GM10248 (cell line): ENCODE measurements around the gene GGACT.

ENCODE experiments used
- CTCF ChIA-PET: fragments of 300-600 bp; sonication (Branson Sonifier 250); formaldehyde crosslinking; extraction: SDS; loops from one replicate; lab custom pipeline; 2021; ENCODE audit warnings: antibody characterized with exemption; lab: Yijun Ruan, JAX
- POLR2A ChIA-PET: fragments of 350-650 bp; sonication (Branson Sonifier 250); formaldehyde crosslinking; extraction: SDS; loops from one replicate; lab custom pipeline; 2020; ENCODE audit warnings: antibody characterized with exemption; lab: Yijun Ruan, JAX
- DNase-seq: peaks from one replicate; pipeline ENCODE4 v3.0.0; 2012; ENCODE audit errors: extremely low spot score
- CTCF ChIP-seq: IDR thresholded peaks from 2 replicates; pipeline ENCODE4 v1.5.1; 2012; ENCODE audit warnings: mild to moderate bottlenecking, low read depth; ENCODE audit errors: extremely low read depth, missing control alignments, control extremely low read depth

Gene GGACT

GRCh38 chr13:100549316-100549715 lies 39.3 kb downstream of the GGACT start:
- DNase-seq: no peak
- CTCF ChIA-PET: interaction anchor here (1.8 kb wide), 1 partner anchor 24 kb away, joined by 5 read pairs; no protein-coding TSS in a partner anchor
- POLR2A ChIA-PET: no interaction called here
- TF ChIP-seq CTCF: no peak

GRCh38 chr13:100547791-100548201 lies 40.8 kb downstream of the GGACT start:
- CTCF ChIA-PET: no interaction called here
- POLR2A ChIA-PET: no interaction called here
- DNase-seq: no peak
- TF ChIP-seq CTCF: no peak

GRCh38 chr13:100546713-100547405 lies 41.7 kb downstream of the GGACT start:
- CTCF ChIA-PET: interaction anchor here (2.0 kb wide), 1 partner anchor 26 kb away, joined by 6 read pairs; no protein-coding TSS in a partner anchor
- POLR2A ChIA-PET: no interaction called here
- no peak for TF ChIP-seq CTCF
- no peak for DNase-seq

GRCh38 chr13:100545684-100546061 lies 42.9 kb downstream of the GGACT start:
- no peak for TF ChIP-seq CTCF
- POLR2A ChIA-PET: no interaction called here
- CTCF ChIA-PET: interaction anchor here (2.0 kb wide), 1 partner anchor 27 kb away, joined by 6 read pairs; no protein-coding TSS in a partner anchor
- no peak for DNase-seq

- no peak for TF ChIP-seq CTCF
- ChIA-PET POLR2A (no interaction called here), CTCF (interaction anchor here (2.0 kb wide), 1 partner anchor 27 kb away, joined by 6 read pairs; no protein-coding TSS in a partner anchor)
- DNase-seq: no peak
These were observed 43.5 kb downstream of the GGACT start for GRCh38 chr13:100544866-100545683.

- no peak for DNase-seq
- no peak for TF ChIP-seq CTCF
- CTCF ChIA-PET: interaction anchor here (1.4 to 1.6 kb wide), 2 partner anchors 30 to 886 kb away, joined by 4 to 5 read pairs; no protein-coding TSS in a partner anchor
- POLR2A ChIA-PET: no interaction called here
These were observed 44.6 kb downstream of the GGACT start for GRCh38 chr13:100543872-100544602.
